Epidermal melanocyte (primary cell): ENCODE data around the gene CREB5.
"Not testable (repeated sequence)": the region's sequence is repeated elsewhere in the genome, so short reads cannot be mapped to it uniquely, and the experiment has no call there.

Source experiments
- DNase-seq: peaks from one replicate; pipeline ENCODE4 v3.0.0; 2011; ENCODE audit warnings: low spot score; ENCODE audit not compliant: insufficient read length

CREB5 gene

DNA sequence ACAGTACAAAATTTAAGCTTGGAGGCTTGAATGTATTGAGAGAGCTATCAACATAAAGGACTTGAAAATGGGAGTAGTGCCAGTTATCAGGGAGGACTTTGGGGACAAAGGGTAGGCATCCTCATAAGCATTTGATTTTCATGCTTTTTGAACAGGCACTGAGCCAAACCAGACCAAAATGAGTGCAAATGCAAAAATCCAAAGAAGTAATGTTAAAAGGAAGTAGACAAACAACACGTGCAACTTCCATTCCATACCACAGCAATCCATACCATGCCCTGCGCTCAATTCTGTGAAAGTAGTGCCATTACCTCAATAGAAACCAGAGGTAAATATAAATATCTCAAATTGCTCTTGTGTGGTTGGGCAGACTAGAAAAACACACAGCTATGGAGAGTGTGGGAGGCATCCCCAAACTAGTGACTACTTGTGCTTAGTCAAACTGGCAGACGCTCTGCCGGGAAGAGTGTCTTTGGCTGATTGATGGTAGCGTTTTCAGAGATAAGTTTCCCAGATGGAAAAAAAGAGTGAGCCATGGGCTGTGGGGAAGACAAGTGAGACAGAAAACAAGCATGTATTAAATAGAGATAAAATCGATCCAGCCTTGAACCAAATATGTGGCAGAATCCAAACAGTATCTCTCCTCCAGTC is 161.5 kb downstream of the CREB5 start:
- DNase-seq, result no peak

DNA sequence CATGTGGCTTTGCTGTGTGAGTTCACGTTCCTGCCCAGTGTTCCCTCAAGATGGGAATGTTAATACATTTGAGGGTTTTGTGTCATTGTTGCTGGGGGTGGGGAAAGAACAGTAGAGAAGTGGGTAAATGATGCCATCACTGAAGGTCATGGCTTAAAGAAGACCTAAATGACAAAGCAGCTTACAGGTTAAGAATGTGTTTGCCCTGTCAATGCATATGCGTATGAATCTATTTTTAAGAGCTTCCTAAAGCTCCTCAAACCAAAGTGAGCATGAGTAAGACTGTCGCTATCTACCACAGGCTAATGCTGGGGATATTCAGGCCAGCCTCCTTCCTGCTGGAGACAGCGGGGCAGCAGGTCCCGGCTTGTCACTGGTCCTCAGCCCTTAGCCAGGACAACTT is 162.9 kb downstream of the CREB5 start:
- no peak for DNase-seq

DNA sequence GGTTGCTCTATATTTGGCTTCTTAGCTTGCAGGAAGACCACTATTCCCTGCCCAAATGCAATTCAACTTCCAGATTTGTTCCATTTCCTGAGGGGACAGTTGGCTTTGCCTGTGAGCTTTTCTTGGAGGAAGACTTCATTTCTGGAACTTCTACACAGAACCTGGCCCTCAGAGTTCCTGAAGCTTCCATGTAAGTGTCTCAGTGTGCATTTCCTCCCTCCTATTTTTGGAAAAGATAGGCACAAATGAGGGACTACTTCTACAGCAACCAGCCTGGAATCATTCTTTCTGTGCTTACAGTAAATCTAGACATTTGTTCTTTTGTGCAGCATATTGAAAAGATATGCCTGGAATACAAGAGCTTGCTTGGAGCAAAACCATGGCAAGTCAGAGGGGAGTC is 164.3 kb downstream of the CREB5 start:
- DNase-seq, result no peak

DNA sequence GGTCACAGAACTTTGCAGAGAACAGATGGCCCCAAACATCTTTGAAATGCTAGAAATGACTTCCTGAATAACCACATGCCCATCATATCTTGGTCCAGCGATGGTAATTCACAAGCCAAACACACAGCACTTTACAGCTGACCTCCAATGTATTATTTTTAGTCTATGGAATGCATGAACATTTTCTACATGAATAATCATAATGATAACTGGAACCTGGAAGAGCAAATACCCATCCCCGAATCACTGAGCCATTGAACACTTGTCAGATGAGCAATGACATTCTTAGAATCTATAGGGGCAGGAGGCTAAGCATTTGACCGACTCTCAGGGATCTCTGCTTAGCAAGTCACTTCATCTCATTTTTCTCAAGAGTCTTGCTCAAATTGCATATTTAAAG is 167.3 kb downstream of the CREB5 start:
- DNase-seq, result no peak

DNA sequence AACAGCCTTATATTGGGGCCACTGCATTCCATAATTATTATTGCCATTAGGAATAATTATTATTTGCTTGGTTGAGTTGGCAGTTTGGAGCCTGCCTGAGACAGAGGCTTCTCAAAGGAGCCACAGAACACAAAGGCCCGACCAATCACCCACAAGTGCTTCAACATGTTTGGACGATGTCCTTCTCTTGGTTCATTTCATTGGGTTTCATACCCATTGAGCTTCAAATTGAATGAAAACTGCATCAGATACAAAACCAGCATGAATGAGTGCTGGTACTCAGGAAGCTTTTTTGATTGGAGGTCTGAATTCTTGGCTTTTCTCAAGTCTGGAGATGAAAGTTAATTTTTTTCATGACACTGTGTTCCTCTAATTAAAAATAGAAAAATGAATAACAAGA is 168.3 kb downstream of the CREB5 start:
- no peak for DNase-seq

DNA sequence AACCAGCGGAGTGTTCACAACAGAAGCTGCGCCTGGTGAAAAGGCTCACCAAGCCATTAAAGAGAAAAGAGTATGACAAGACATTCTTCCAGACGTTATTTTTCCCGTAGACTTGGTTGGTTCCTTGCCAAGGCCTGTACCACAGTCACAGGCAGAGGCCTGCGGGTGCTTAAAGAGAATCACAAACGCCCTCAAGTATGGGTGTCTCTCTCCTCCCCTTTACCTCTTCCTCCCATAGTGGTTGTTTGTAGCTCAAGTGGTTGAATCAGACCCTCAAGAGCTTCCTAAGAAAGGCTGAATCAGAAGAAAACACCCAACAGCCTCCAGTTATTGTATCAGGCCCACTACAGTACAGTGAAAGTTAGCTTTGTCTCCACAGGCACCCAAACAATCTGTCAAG is 169.0 kb downstream of the CREB5 start:
- no peak for DNase-seq

DNA sequence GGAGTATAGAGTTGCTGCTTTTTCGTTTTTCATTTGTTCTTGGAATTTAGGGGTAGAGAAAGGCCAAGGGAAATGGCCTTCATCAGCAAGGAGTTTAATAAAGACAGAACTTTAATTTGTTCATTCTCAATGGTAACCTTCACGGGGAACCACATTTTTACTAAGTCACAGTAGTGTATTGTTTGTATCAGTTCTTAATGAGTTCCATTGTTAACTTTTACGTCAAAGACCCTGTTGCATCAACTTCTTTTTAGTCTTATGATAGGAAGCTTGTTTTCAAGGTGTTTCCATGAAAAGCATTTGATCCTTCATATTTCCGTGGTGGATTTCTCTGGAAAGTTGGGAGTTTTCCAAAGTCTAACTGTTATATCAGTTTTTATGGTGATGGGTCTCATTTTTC is 169.9 kb downstream of the CREB5 start:
- no peak for DNase-seq

DNA sequence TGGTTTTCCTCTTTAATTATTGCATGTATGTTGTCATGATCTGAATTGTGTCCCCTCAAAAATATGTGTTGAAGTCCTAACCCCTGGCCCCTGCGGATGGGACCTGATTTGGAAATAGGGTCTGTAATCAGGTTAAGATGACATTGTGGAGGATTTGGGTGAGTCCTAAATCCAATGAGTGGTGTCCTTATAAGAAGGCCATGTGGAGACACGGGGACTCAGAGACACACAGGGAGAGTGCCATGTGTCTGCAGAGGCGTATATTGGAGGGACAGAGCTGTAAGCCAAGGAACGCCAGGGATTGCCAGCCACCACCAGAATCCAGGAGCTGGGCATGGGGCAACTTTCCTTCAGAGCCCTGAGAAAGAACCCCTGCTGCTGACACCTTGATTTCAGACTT is 171.9 kb downstream of the CREB5 start:
- DNase-seq, result no peak

DNA sequence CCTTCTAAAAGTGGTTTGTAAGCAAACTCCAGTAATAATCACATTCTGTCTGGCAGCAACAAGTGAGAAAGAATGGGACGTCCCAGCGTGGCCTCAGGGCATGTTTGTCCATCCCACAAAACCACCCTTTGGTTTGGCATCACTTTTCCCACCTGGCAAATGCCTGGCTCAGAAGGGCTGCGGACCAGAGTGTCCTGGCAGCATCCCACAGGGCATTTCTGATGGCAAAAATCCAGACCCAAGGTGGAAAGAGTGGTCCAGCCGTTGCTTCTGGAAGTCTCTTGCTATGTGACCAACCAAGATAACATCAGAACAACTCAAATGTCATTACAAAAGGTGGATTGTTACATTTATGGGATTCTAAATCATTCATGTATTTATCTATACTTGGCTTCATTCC is 174.4 kb downstream of the CREB5 start:
- DNase-seq, result no peak

DNA sequence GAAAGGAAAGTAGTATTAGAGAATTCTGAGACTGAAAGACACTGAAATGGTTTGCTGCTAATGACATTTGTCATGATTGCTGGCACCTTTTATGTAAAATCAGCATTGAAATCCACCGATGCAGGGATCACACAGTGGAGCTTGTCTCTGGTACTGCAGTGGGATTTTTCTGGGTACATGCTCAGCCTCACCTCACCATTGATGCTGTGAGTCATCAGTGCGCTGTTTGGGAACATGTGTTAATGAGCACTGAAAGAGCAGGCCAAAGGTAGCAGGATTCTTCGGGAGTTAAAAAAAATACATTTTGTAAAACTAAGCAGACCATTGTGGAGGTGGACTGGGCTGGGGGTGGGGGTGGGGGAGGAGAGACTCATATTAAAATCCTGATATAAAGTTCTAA is 174.9 kb downstream of the CREB5 start:
- DNase-seq, result no peak

DNA sequence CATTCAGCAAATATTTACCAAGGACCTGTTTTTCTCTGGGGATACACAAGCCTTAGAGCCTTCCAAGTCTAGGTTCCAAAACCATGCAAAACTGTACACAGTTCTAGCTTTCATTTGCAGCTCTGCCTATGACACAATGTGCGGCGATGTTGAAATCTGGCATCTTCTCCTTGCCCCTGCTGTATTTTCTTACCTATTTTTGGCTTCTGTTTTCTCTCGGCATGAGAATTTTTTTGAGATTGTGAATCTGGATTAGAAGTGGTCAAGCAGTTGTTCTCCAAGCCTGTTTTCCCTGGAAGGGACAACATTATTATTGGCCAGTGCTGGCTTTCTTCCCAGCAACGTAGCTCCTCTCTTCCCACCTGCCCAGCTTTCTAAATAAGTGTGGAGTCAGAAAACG is 176.3 kb downstream of the CREB5 start:
- no peak for DNase-seq

DNA sequence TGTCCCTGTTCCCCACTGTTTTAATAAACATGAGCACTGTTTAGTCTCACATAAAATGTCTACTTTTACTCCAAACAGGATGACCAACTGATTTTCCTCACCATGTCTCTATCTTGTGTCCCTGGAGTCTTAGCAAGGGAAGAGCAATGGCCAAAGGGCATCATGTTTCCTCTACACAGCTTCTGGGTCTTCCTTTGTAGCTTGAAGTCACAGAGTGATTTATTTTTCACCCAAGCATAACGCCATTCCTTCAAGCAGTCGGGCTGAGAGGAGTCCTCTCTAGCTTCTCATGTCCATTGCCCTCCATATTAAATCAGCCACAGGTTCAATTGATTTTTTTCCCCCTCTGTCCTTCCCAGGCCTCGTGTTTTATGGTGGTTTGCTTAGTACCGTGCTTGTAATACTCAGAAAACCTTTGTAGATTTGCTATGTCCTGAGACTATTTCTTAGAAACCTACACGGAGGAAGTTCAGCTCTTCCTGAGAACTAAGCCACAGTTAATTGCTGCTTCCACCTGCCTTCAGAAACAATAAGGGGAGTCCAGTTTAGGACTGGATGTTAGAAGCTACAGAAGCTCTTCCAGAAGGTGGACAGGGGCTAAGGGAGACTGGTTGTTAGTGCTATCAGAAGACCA is 178.8 kb downstream of the CREB5 start:
- DNase-seq, result no peak

DNA sequence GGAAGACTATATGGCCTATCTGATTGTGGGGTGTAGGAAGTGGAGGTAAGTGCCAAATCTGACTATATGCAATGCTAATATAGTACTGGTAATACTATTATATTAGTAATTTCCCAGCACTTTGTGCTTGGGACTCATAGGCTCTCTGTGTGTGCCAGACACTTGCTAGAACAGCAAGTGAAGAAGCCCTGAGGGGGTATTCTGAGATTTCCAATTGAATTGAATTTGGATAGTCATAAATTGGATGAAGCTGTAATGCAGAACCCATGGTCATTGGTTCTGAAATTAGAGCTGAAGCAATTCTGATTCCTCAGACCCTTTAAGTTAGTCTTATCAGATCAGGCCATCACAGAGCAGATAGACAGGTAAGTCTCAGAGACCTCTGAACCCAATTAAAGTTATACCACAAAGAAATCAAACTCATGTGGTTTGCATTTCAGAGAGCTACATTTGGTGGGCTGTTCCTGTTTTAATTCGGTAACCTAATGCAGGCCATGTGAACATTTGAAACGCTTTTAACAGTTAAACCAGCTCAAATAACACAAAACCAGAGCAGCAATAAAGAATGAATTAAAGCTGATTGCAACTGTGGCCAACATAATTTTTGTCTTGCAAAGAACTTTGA is 179.5 kb downstream of the CREB5 start:
- no peak for DNase-seq

DNA sequence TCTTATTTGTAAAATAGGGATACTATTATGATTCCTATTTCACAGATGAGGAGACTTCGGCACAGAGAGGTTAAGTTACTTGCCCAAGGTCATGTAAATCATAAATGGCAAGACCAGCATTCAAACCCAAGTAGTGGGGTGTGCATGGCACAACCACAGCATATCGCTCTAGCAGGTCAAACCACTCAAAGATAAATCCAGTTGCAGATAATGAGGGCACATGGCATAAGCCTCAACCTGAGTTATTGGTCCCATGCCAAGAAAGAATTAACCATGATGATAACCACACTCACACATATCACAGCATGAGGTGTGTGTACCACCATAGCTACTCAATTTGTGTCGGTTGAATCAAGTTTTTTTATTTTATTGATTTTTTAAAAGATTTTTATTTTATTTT is 180.5 kb downstream of the CREB5 start:
- no peak for DNase-seq

DNA sequence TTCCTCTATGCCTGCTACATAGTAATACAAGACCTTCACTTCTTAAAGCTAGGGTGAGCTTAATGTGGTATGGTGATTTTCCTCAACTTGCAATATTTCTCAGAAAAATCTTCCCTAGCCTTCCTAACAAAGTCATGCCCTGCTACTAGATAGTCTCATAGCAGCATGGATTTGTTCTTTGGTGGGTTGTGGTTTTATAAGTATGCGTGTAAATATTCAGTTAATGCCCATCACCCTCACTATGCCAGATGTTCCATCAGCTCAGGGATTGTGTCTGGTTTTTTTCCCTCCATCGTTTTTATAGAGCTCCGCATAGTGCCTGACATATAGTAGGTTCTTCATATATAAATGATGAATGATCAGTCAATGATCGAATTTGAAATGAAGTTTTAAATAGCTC is 182.8 kb downstream of the CREB5 start:
- DNase-seq, result no peak

DNA sequence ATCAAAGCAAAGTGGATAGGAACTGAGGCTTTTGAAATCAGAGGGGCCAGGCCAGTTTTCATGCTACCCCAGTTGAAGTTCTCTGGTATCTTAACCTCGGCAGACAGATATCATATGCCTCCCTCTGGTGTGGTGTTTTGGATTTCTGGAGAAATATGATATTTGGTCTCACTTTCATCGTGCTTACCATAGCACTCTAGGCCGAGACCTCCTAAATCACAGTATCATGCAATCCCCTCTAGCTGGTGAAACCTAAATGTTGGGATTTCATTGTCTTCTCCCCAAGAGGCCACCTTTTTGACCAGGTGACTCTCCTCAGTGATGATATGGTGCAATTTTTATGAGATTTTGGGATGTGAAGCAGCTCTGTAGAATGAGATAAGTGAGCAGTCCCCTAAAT is 183.5 kb downstream of the CREB5 start:
- no peak for DNase-seq

DNA sequence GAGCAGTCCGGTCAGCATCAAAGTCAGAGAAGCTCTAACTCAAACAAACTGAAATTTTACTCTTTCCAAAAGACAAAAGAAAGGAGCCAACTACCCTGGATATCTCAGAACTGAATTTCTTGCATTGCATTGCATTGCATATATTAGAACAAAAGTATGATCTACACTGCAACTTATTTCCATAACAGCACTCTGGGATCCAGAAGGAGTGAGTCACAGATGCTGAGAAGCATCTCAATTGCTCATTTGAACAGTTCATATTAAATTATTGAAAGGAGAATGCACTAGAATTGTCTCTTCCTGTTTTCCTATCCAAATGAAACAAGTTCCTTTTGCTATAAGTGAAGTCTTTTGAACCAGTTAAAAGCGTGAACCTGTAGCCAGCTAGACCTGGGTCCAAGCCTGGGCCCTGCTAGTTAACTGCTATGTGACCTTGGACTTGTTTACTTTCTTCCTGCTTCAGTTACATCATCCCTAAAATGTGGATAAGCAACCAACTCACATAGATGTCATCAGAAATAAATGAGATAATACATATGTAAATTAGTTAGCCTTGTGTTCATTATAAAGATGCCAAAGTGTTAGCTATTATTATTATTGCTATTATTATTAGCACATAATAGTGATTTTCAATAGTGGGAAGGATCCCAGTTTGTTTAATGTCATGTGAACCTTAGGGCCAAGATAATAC is 184.1 kb downstream of the CREB5 start:
- no peak for DNase-seq

DNA sequence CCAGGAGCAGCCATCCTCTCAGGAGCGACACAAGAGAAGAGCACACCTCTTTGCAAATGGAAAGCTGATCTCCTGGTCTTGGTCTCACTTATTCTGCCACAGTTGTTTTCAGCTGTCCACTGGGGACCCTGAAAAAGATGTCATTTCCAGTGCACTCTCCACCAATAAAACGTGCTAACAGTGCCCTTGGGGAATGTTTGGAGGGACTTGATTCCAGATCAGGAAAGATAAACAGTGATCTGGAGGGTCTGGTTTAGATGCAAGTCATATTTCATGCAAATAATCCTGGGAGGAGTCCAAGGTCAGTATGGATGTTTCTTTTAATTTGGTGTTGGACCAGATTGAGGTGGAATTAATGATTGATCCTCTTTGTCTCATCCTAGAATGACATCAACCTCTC is 185.0 kb downstream of the CREB5 start:
- DNase-seq, result no peak

DNA sequence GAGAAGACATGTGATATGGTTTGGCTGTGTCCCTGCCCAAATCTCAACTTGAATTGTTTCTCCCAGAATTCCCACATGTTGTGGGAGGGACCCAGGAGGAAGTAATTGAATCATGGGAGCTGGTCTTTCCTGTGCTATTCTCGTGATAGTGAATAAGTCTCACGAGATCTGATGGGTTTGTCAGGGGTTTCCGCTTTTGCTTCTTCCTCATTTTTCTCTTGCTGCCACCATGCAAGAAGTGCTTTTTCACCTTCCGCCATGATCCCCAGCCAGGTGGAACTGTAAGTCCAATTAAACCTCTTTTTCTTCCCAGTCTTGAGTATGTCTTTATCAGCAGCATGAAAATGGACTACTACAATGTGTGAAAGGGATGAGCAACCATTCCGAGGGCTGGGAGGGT is 185.7 kb downstream of the CREB5 start:
- DNase-seq, result not testable (repeated sequence)

DNA sequence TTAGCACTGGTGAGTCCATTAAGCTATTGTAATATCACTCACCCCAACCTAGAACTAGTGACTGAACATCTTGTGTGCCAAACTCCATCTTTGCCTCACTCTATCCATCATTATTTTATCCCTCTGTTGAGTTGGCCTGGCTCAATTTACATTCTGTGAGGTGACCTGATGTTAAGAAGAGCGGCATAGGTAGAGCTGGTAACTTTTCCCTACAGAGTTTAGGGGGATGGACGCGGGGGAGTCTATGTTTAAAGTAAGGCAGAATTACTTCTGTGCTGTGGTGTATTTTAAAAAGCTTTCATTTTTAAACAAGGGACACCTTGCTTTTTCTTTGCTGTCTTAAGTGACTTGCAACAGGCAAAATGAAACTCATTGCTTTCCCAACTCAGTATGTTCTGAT is 186.3 kb downstream of the CREB5 start:
- DNase-seq, result no peak

DNA sequence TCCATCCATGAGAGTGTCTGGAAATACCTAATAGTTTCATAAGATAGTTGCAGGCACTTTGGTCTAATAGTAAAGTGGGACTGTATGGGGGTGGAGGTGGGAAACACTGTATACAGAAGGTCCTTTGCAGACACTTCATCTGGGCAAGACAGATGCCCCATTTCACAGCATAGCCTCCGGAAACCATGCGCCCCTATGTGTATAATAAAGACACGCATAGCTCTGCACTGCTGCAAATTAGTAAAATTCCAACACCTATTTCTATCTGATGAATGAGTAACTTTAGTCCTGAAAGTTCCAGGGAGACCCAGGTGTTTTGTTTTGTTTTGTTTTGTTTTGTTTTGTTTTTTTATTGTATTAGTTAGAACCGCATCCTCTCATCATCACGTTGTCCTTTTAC is 187.1 kb downstream of the CREB5 start:
- DNase-seq, result no peak

DNA sequence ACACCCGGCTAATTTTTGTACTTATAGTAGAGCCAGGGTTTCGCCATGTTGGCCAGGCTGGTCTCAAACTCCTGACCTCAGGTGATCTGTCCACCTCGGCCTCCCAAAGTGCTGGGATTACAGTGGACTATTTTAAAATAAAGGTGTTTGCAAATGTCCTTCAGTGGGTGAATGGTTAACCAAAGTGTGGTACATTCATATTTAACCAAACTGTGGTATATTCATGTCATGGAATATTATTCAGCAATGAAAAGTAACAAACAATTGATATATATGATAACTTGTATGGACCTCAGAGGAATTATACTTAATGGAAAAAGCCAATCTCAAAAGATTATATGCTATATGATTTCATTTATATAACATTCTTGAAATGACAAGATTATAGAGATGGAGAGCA is 190.0 kb downstream of the CREB5 start:
- no peak for DNase-seq
